IMR-90 (cell line): Measurements from ENCODE around the gene TMPRSS9. TPM values are rescaled to one million over a fixed set of nuclear protein-coding genes. Genes with fewer than 3 reads are reported as not detected.

Source experiments
- ATAC-seq: fragments of 200-7000 bp; cut with Tn5 transposase; 2 replicates; pipeline ENCODE4 v1.9.1; 2020; ENCODE audit warnings: low read depth, mild to moderate bottlenecking, moderate library complexity
- BruUV-seq: library from RNA; stranded (reverse); fragments of 400-500 nt; replicated peaks from 2 replicates; lab custom pipeline; 2021; lab: Mats Ljungman, UMichigan
- CTCF ChIA-PET: fragments of 300-600 bp; formaldehyde crosslinking; extraction: SDS; loops from one replicate; lab custom pipeline; 2021; ENCODE audit warnings: antibody characterized with exemption; lab: Yijun Ruan, JAX
- POLR2A ChIA-PET: fragments of 300-600 bp; sonication (Branson Sonifier 250); formaldehyde crosslinking; loops from one replicate; lab custom pipeline; 2022; ENCODE audit warnings: antibody characterized with exemption; ENCODE audit not compliant: unreplicated experiment; lab: Charles Lee
- DNase-seq: peaks from one replicate; pipeline ENCODE4 v3.0.0; 2013
- H2AFZ ChIP-seq: replicated peaks from 2 replicates; pipeline ENCODE3; 2013; ENCODE audit warnings: low read length, mild to moderate bottlenecking; ENCODE audit not compliant: poor library complexity
- H2AK5ac ChIP-seq: 2 replicates; pipeline ENCODE4 v1.6.1; 2013; ENCODE audit warnings: low read depth, low read length, inconsistent platforms
- H2AK9ac ChIP-seq: replicated peaks from 2 replicates; pipeline ENCODE3; 2013; ENCODE audit warnings: mild to moderate bottlenecking, low read depth, low read length, moderate library complexity; ENCODE audit not compliant: poor library complexity
- H2BK120ac ChIP-seq: 2 replicates; pipeline ENCODE4 v1.6.1; 2013; ENCODE audit warnings: low read depth, low read length, inconsistent platforms
- H2BK15ac ChIP-seq: 3 replicates; pipeline ENCODE4 v1.6.1; 2013; ENCODE audit warnings: low read depth, low read length, inconsistent platforms
- H2BK20ac ChIP-seq: 2 replicates; pipeline ENCODE4 v1.6.1; 2013; ENCODE audit warnings: low read depth, mild to moderate bottlenecking, inconsistent platforms, low read length, moderate library complexity
- H2BK5ac ChIP-seq: 2 replicates; pipeline ENCODE4 v1.6.1; 2013; ENCODE audit warnings: mild to moderate bottlenecking, low read depth, low read length, inconsistent platforms; ENCODE audit not compliant: poor library complexity, severe bottlenecking
- H3K14ac ChIP-seq: replicated peaks from 2 replicates; pipeline ENCODE4 v1.6.1; 2013; ENCODE audit warnings: low read depth, low read length, inconsistent platforms
- H3K18ac ChIP-seq: 2 replicates; pipeline ENCODE4 v1.6.1; 2013; ENCODE audit warnings: low read depth, low read length, control low read depth
- H3K23ac ChIP-seq: 2 replicates; pipeline ENCODE4 v1.6.1; 2013; ENCODE audit warnings: low read depth, low read length, inconsistent platforms
- H3K27ac ChIP-seq: 2 replicates; pipeline ENCODE4 v1.5.1; 2013; ENCODE audit warnings: mild to moderate bottlenecking, control low read depth, low read length; ENCODE audit not compliant: insufficient read depth
- H3K27me3 ChIP-seq: 2 replicates; pipeline ENCODE4 v1.6.1; 2013; ENCODE audit warnings: low read length; ENCODE audit not compliant: control insufficient read depth, insufficient read depth
- H3K36me3 ChIP-seq: 2 replicates; pipeline ENCODE4 v1.6.1; 2013; ENCODE audit warnings: low read length, mixed read lengths; ENCODE audit not compliant: control insufficient read depth, insufficient read depth
- H3K4ac ChIP-seq: 2 replicates; pipeline ENCODE4 v1.6.1; 2013; ENCODE audit warnings: low read depth, low read length, inconsistent platforms
- H3K4me1 ChIP-seq: 2 replicates; pipeline ENCODE4 v1.6.1; 2013; ENCODE audit warnings: low read length, mixed read lengths; ENCODE audit not compliant: control insufficient read depth, insufficient read depth
- H3K4me2 ChIP-seq: 2 replicates; pipeline ENCODE4 v1.6.1; 2013; ENCODE audit warnings: low read depth, mild to moderate bottlenecking, control low read depth, low read length, moderate library complexity
- H3K4me3 ChIP-seq: 2 replicates; pipeline ENCODE4 v1.5.1; 2013; ENCODE audit warnings: low read depth, mild to moderate bottlenecking, control low read depth, low read length, moderate library complexity; ENCODE audit not compliant: insufficient read depth
- H3K56ac ChIP-seq: 2 replicates; pipeline ENCODE4 v1.6.1; 2013; ENCODE audit warnings: low read length, inconsistent platforms; ENCODE audit not compliant: insufficient read depth; ENCODE audit errors: extremely low read depth
- H3K79me1 ChIP-seq, 2 experiments: 2 replicates each; pipeline ENCODE4 v1.6.1; 2013; ENCODE audit warnings: low read length in 2 of 2, inconsistent platforms in 1 of 2, low read depth in 1 of 2
- H3K9ac ChIP-seq: 2 replicates; pipeline ENCODE4 v1.6.1; 2013; ENCODE audit warnings: low read depth, low read length, control low read depth
- H3K9me1 ChIP-seq: 2 replicates; pipeline ENCODE4 v1.6.1; 2013; ENCODE audit warnings: low read length, inconsistent platforms; ENCODE audit not compliant: insufficient read depth
- H3K9me3 ChIP-seq: 2 replicates; pipeline ENCODE4 v1.6.1; 2013; ENCODE audit warnings: low read length; ENCODE audit not compliant: control insufficient read depth, insufficient read depth
- H4K20me1 ChIP-seq: 2 replicates; pipeline ENCODE4 v1.6.1; 2013; ENCODE audit warnings: low read length, inconsistent platforms; ENCODE audit not compliant: insufficient read depth
- H4K5ac ChIP-seq: 2 replicates; pipeline ENCODE4 v1.6.1; 2013; ENCODE audit warnings: mild to moderate bottlenecking, low read depth, low read length, control low read depth
- H4K8ac ChIP-seq, 2 experiments: 2 replicates each; pipeline ENCODE4 v1.6.1; 2013; ENCODE audit warnings: low read depth in 2 of 2, low read length in 2 of 2, control low read depth in 1 of 2, inconsistent platforms in 1 of 2
- H4K91ac ChIP-seq: 2 replicates; pipeline ENCODE4 v1.6.1; 2013; ENCODE audit warnings: low read depth, low read length, inconsistent platforms; ENCODE audit not compliant: insufficient read depth
- BHLHE40 ChIP-seq: fragments of 150-350 bp; IDR thresholded peaks from 2 replicates; pipeline ENCODE4 v1.6.1; 2016; ENCODE audit warnings: mild to moderate bottlenecking, low read depth, low read length
- CEBPB ChIP-seq: IDR thresholded peaks from 2 replicates; pipeline ENCODE4 v1.6.1; 2012; ENCODE audit warnings: low read depth, low read length, improper control_type of control experiment
- CHD1 ChIP-seq: IDR thresholded peaks from 2 replicates; pipeline ENCODE4 v1.6.1; 2012; ENCODE audit warnings: low read depth, low read length, improper control_type of control experiment
- MAZ ChIP-seq: IDR thresholded peaks from 2 replicates; pipeline ENCODE4 v1.6.1; 2012; ENCODE audit warnings: low read depth, mild to moderate bottlenecking, low read length, improper control_type of control experiment, moderate library complexity, borderline replicate concordance
- RFX5 ChIP-seq: IDR thresholded peaks from 2 replicates; pipeline ENCODE4 v1.8.0; 2012; ENCODE audit warnings: low read depth, mild to moderate bottlenecking, low read length, moderate library complexity
- SMC3 ChIP-seq: fragments of 150-350 bp; IDR thresholded peaks from 2 replicates; pipeline ENCODE4 v1.6.1; 2016; ENCODE audit warnings: low read depth, mild to moderate bottlenecking, antibody characterized with exemption, low read length, moderate library complexity
- WGBS, 2 experiments: methylation state at CpG; one replicate each; pipeline versions ENCODE4 v1.1.5 to v1.1.7; 2013; ENCODE audit warnings: missing lambda C conversion rate in 2 of 2; ENCODE audit not compliant: insufficient read length in 1 of 2; ENCODE audit errors: extremely low coverage in 2 of 2; 5-methylcytosine and 5-hydroxymethylcytosine counted together
- dilution Hi-C: fragments of 300-500 bp; cut with HindIII; formaldehyde crosslinking; loops from one replicate; pipeline ENCODE4 v1.14.3; 2018; ENCODE audit warnings: low sequenced_read_pairs; ENCODE audit not compliant: unreplicated experiment
- in situ Hi-C: fragments of 300-500 bp; cut with MboI; formaldehyde crosslinking; loops from 3 replicates; pipeline ENCODE4 v1.14.3; 2019; ENCODE audit warnings: low sequenced_read_pairs, inconsistent platforms, mixed read lengths
- intact Hi-C: fragments of 100-400 bp; cut with micrococcal nuclease; formaldehyde crosslinking; loops from 2 replicates; pipeline ENCODE4 v1.10.0; 2022
- polyA plus RNA-seq, 3 experiments: library from polyadenylated mRNA; depleted of rRNA; stranded (reverse); fragments of >200 nt; gene quantifications; 2 replicates each; pipeline ENCODE4 v1.2.3, GENCODE V29; 2012; ENCODE audit warnings: low replicate concordance in 1 of 3
- total RNA-seq: library from RNA; depleted of rRNA; stranded (reverse); fragments of >200 nt; gene quantifications from 2 replicates; pipeline ENCODE4 v1.2.3, GENCODE V29; 2012
- TF ChIP-seq, protein P1 (sequence below): fragments of 150-350 bp; IDR thresholded peaks from 2 replicates; pipeline ENCODE4 v1.6.1; 2016; ENCODE audit warnings: low read depth, mild to moderate bottlenecking, low read length, moderate library complexity, borderline replicate concordance

TMPRSS9 gene
- total and polyA plus RNA-seq, 2 of the 4 experiments (the other 2 are of a cell fraction): not detected

DNA sequence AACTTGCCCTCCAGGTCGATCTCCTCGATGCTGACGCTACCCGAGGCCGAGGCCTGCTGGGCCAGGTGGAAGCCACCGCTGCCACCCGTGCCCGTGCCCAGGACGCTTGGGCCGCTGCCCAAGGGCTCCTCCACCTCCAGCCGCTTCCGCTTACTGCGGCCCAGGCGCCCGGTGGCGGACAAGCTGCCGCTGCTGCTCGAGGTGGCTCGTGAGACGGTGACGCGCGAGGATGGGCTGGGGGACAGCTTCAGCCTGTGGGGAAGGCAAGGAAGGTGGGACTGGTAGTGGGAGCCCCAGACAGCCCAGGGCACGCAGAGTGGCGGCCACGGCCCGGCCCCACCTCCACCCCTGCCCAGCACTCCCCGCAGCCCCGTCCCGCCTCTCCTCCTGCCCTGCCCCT is 73.8 kb downstream of the TMPRSS9 start:
- H3K9me3 ChIP-seq: no peaks in the 10 kb centered on the region
- H2BK5ac ChIP-seq: no peak overlapping the region
- H3K36me3 ChIP-seq: peaks cover 43% of the 10 kb centered on the region
- TF ChIP-seq SMC3 (no peak), MAZ (no peak), RFX5 (no peak), CHD1 (no peak), CEBPB (no peak), BHLHE40 (no peak)
- TF ChIP-seq, protein P1, sequence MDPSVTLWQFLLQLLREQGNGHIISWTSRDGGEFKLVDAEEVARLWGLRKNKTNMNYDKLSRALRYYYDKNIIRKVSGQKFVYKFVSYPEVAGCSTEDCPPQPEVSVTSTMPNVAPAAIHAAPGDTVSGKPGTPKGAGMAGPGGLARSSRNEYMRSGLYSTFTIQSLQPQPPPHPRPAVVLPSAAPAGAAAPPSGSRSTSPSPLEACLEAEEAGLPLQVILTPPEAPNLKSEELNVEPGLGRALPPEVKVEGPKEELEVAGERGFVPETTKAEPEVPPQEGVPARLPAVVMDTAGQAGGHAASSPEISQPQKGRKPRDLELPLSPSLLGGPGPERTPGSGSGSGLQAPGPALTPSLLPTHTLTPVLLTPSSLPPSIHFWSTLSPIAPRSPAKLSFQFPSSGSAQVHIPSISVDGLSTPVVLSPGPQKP: no peak
- H4K20me1 ChIP-seq: peaks cover 13% of the 10 kb centered on the region
- no TSS peak for BruUV-seq
- H3K4ac ChIP-seq: no peak overlapping the region
- no peak overlapping the region for H4K91ac ChIP-seq
- POLR2A ChIA-PET: interaction anchor here (0.6 kb wide), 1 partner anchor 16 kb away, joined by 14 read pairs; no protein-coding TSS in a partner anchor
- H3K27me3 ChIP-seq: no peaks in the 10 kb centered on the region
- CTCF ChIA-PET: interaction anchor here (0.8 kb wide), 1 partner anchor 177 kb away, joined by 3 read pairs; no protein-coding TSS in a partner anchor
- no peak for ATAC-seq
- no peak overlapping the region for H4K8ac ChIP-seq
- no peak overlapping the region for H2AFZ ChIP-seq
- WGBS, 2 experiments: 98% methylated on average over 14 of the region's 30 CpGs; no CpG with 5 or more reads in 1 of the 2 experiments
- no peak overlapping the region for H2BK120ac ChIP-seq
- H3K4me1 ChIP-seq: no peaks in the 10 kb centered on the region
- intact Hi-C loops: no loop called here
- H2BK15ac ChIP-seq: no peak overlapping the region
- H3K4me3 ChIP-seq: no peak overlapping the region
- peaks cover 15 to 22% of the 10 kb centered on the region in 2 experiments for H3K79me1 ChIP-seq
- no peak overlapping the region for H4K5ac ChIP-seq
- H3K18ac ChIP-seq: no peak overlapping the region
- H2AK5ac ChIP-seq: no peak overlapping the region
- no peaks in the 10 kb centered on the region for H3K9me1 ChIP-seq
- H3K27ac ChIP-seq: no peak overlapping the region
- no peak overlapping the region for H3K56ac ChIP-seq
- H2AK9ac ChIP-seq: no peak overlapping the region
- H3K4me2 ChIP-seq: no peak overlapping the region
- in situ Hi-C loops: no loop called here
- no peak overlapping the region for H2BK20ac ChIP-seq
- no peak for DNase-seq
- dilution Hi-C loops: no loop called here
- H3K23ac ChIP-seq: no peak overlapping the region
- H3K14ac ChIP-seq: no peak overlapping the region
- H3K9ac ChIP-seq: no peak overlapping the region
